Thymus (tissue), 11 donors: ENCODE data around the gene ZDHHC1. TPM values are rescaled to one million over a fixed set of nuclear protein-coding genes. Genes with fewer than 3 reads are reported as not detected.

Source experiments
- DNase-seq, 9 donors: peaks; one replicate each; pipeline ENCODE4 v3.0.0-alpha.2; 2013; ENCODE audit warnings: low spot score in 9 of 9, low read depth in 6 of 9, missing footprints in 1 of 9
- H3K27ac ChIP-seq, 2 donors: one replicate each; pipeline ENCODE4 v1.5.1; 2013; ENCODE audit warnings: control low read depth in 1 of 2, low read depth in 1 of 2, low read length in 1 of 2, mild to moderate bottlenecking in 1 of 2, moderate library complexity in 1 of 2
- H3K27me3 ChIP-seq, 2 donors: one replicate each; pipeline ENCODE4 v1.5.1; 2013; ENCODE audit warnings: low read length in 1 of 2; ENCODE audit not compliant: control insufficient read depth in 2 of 2, insufficient read depth in 1 of 2
- H3K36me3 ChIP-seq, 2 donors: one replicate each; pipeline ENCODE4 v1.5.1; 2013; ENCODE audit warnings: low read length in 1 of 2, mild to moderate bottlenecking in 1 of 2, moderate library complexity in 1 of 2; ENCODE audit not compliant: control insufficient read depth in 2 of 2, insufficient read depth in 2 of 2
- H3K4me1 ChIP-seq, 2 donors: one replicate each; pipeline ENCODE4 v1.5.1; 2013; ENCODE audit warnings: low read length in 2 of 2; ENCODE audit not compliant: control insufficient read depth in 2 of 2, insufficient read depth in 2 of 2
- H3K4me3 ChIP-seq, 2 donors: one replicate each; pipeline ENCODE4 v1.5.1; 2013; ENCODE audit warnings: low read length in 2 of 2, control low read depth in 1 of 2, mild to moderate bottlenecking in 1 of 2
- H3K9me3 ChIP-seq, 2 donors: one replicate each; pipeline ENCODE4 v1.5.1; 2013; ENCODE audit warnings: low read length in 1 of 2, mild to moderate bottlenecking in 1 of 2; ENCODE audit not compliant: control insufficient read depth in 2 of 2, insufficient read depth in 1 of 2
- WGBS: extraction: QIAGEN DNeasy Blood & Tissue Kit; methylation state at CpG from one replicate; pipeline ENCODE4 v1.1.7; 2013; 5-methylcytosine and 5-hydroxymethylcytosine counted together
- polyA plus RNA-seq: library from polyadenylated mRNA; stranded (reverse); fragments of 200-250 nt; gene quantifications from one replicate; pipeline ENCODE4 v1.2.3, GENCODE V29; 2013
- total RNA-seq: library from RNA; stranded (reverse); fragments of 120-200 nt; gene quantifications from one replicate; pipeline ENCODE4 v1.2.4, GENCODE V29; 2013
- donor health status: healthy.

ZDHHC1 gene
- total and polyA plus RNA-seq, 2 donors: 0.52 to 2.5 TPM

- no peak overlapping the region for H3K27ac ChIP-seq
- WGBS: 96% methylated on average over 6 of the region's 6 CpGs
- H3K36me3 ChIP-seq: no peaks in the 10 kb centered on the region
- H3K4me1 ChIP-seq: peaks cover 0 to 2% of the 10 kb centered on the region in 2 donors
- no peak overlapping the region for H3K4me3 ChIP-seq
- H3K27me3 ChIP-seq: peaks cover 0 to 14% of the 10 kb centered on the region in 2 donors
- no peak for DNase-seq
- no peaks in the 10 kb centered on the region for H3K9me3 ChIP-seq
Measured at GRCh38 chr16:67407788-67408452, 8.4 kb downstream of the ZDHHC1 start.

GRCh38 chr16:67407176-67407787, 9.0 kb downstream of the ZDHHC1 start:
- Histone ChIP-seq H3K4me3 (no peak overlapping the region), H3K27me3 (peaks cover 0 to 14% of the 10 kb centered on the region in 2 donors), H3K9me3 (no peaks in the 10 kb centered on the region), H3K36me3 (no peaks in the 10 kb centered on the region), H3K4me1 (no peaks in the 10 kb centered on the region), H3K27ac (no peak overlapping the region)
- DNase-seq: no peak
- 97% methylated on average over 7 of the region's 7 CpGs for WGBS

GRCh38 chr16:67406111-67406971, 9.9 kb downstream of the ZDHHC1 start:
- H3K4me3 ChIP-seq: no peak overlapping the region
- WGBS: 96% methylated on average over 18 of the region's 18 CpGs
- H3K36me3 ChIP-seq: no peaks in the 10 kb centered on the region
- no peak overlapping the region for H3K27ac ChIP-seq
- no peaks in the 10 kb centered on the region for H3K4me1 ChIP-seq
- DNase-seq: no peak
- H3K27me3 ChIP-seq: peaks cover 0 to 16% of the 10 kb centered on the region in 2 donors
- no peaks in the 10 kb centered on the region for H3K9me3 ChIP-seq

DNA sequence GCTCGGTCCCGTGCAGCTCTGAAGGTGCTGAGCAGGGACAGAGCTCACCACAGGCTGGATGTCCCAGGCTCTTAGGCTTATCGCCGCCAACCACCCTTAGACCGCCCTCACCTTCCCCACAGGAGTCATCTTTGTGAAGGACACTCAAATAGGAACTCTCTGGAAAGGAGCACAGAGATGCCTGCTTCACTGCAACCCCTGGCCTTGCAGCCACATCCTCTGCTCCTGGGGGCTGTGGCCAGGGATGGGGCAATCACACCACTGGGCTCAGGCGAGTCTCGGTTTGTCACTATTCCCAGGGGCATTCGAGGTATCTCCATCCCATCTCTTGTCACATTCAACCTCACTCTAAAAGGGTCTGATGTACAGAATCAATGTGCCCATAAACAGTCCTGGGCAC, 10.9 kb downstream of the ZDHHC1 start:
- H3K9me3 ChIP-seq: no peaks in the 10 kb centered on the region
- no peak overlapping the region for H3K4me3 ChIP-seq
- H3K36me3 ChIP-seq: no peaks in the 10 kb centered on the region
- peaks cover 0 to 17% of the 10 kb centered on the region in 2 donors for H3K27me3 ChIP-seq
- no peak for DNase-seq
- H3K4me1 ChIP-seq: no peaks in the 10 kb centered on the region
- WGBS: 97% methylated on average over 8 of the region's 8 CpGs
- H3K27ac ChIP-seq: no peak overlapping the region

DNA sequence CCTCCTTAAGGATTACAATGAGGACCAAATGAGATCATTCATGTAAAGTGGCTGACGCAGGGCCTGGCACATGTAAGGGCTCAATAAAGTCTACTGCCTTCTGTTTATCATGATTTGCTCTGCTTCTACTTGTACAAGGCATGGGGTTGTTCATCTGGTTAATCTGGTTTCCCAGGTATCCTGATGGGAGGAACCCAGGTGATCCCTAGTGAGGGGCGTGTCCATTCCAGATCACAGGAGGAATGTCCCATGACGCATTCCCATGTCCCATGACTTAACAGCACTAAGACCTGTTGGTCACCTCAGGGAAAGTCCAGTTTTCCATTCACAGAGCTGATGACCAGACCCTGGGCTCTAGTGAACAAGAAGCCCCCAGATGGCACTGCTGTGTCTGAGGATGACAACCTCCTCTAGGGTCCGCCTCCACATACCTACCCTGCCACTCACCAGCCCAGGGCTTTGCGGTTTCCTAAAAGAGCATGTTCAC, 11.5 kb downstream of the ZDHHC1 start:
- Histone ChIP-seq H3K9me3 (no peaks in the 10 kb centered on the region), H3K27me3 (peaks cover 0 to 20% of the 10 kb centered on the region in 2 donors), H3K36me3 (no peaks in the 10 kb centered on the region), H3K4me1 (no peaks in the 10 kb centered on the region), H3K27ac (no peak overlapping the region), H3K4me3 (no peak overlapping the region)
- DNase-seq: no peak
- 98% methylated on average over 5 of the region's 5 CpGs for WGBS

- Histone ChIP-seq H3K9me3 (no peaks in the 10 kb centered on the region), H3K4me3 (no peak overlapping the region), H3K27me3 (peaks cover 0 to 28% of the 10 kb centered on the region in 2 donors), H3K4me1 (no peaks in the 10 kb centered on the region), H3K36me3 (no peaks in the 10 kb centered on the region), H3K27ac (no peak overlapping the region)
- WGBS: 85% methylated on average over 12 of the region's 12 CpGs
- DNase-seq: no peak
Measured at GRCh38 chr16:67403976-67404555, 12.2 kb downstream of the ZDHHC1 start.

DNA sequence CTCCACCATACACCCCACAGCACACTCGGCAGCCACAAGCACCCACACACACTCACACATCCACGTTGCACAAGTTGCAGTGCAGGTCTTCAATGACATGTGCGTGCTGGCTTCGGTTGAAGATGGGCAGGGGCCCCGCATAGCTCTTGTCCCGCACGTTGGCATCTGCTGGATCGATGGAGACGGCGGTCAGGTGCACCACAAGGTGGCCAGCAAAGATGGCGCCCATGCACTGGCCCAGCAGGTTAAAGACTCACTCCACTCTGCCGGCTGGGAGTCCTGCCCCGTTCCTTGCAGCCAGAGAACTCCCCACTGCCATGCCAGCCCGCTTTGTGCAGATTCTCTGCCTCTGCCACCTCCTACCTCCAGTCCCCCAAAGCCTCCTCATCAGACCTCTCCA, 15.4 kb downstream of the ZDHHC1 start:
- peaks cover 6 to 51% of the 10 kb centered on the region in 2 donors for H3K27me3 ChIP-seq
- no peaks in the 10 kb centered on the region for H3K9me3 ChIP-seq
- H3K4me1 ChIP-seq: peaks cover 0 to 8% of the 10 kb centered on the region in 2 donors
- H3K4me3 ChIP-seq: no peak overlapping the region
- no peaks in the 10 kb centered on the region for H3K36me3 ChIP-seq
- 99% methylated on average over 14 of the region's 14 CpGs for WGBS
- no peak for DNase-seq
- H3K27ac ChIP-seq: no peak overlapping the region

- H3K4me1 ChIP-seq: peaks cover 0 to 8% of the 10 kb centered on the region in 2 donors
Measured at GRCh38 chr16:67399749-67400704, 16.2 kb downstream of the ZDHHC1 start.

More at GRCh38 chr16:67399749-67400704, 16.2 kb downstream of the ZDHHC1 start:
- Histone ChIP-seq H3K4me3 (no peak overlapping the region), H3K27ac (no peak overlapping the region), H3K9me3 (peaks cover 0 to 6% of the 10 kb centered on the region in 2 donors), H3K27me3 (peaks cover 14 to 59% of the 10 kb centered on the region in 2 donors), H3K36me3 (no peaks in the 10 kb centered on the region)
- 85% methylated on average over 19 of the region's 19 CpGs for WGBS
- no peak for DNase-seq
